PFSK-1 (cell line): ENCODE measurements around the gene SCN10A.

Experiments used
- POLR2AphosphoS5 ChIP-seq: IDR thresholded peaks from 2 replicates; pipeline ENCODE4 v1.6.1; 2012; ENCODE audit warnings: low read depth, mild to moderate bottlenecking, control low read depth, low read length, moderate library complexity
- TF ChIP-seq, protein P1 (sequence below), 2 experiments: IDR thresholded peaks; 2 replicates each; pipeline versions ENCODE4 v1.6.1 to v1.8.0; 2011 to 2012; ENCODE audit warnings: low read depth in 2 of 2, low read length in 2 of 2, control low read depth in 1 of 2, inconsistent platforms in 1 of 2, mild to moderate bottlenecking in 1 of 2, moderate library complexity in 1 of 2; ENCODE audit not compliant: insufficient read depth in 1 of 2

GRCh38 chr3:38746641-38747040, 69.4 kb downstream of the SCN10A start:
- no peak for TF ChIP-seq POLR2AphosphoS5
- TF ChIP-seq, protein P1, sequence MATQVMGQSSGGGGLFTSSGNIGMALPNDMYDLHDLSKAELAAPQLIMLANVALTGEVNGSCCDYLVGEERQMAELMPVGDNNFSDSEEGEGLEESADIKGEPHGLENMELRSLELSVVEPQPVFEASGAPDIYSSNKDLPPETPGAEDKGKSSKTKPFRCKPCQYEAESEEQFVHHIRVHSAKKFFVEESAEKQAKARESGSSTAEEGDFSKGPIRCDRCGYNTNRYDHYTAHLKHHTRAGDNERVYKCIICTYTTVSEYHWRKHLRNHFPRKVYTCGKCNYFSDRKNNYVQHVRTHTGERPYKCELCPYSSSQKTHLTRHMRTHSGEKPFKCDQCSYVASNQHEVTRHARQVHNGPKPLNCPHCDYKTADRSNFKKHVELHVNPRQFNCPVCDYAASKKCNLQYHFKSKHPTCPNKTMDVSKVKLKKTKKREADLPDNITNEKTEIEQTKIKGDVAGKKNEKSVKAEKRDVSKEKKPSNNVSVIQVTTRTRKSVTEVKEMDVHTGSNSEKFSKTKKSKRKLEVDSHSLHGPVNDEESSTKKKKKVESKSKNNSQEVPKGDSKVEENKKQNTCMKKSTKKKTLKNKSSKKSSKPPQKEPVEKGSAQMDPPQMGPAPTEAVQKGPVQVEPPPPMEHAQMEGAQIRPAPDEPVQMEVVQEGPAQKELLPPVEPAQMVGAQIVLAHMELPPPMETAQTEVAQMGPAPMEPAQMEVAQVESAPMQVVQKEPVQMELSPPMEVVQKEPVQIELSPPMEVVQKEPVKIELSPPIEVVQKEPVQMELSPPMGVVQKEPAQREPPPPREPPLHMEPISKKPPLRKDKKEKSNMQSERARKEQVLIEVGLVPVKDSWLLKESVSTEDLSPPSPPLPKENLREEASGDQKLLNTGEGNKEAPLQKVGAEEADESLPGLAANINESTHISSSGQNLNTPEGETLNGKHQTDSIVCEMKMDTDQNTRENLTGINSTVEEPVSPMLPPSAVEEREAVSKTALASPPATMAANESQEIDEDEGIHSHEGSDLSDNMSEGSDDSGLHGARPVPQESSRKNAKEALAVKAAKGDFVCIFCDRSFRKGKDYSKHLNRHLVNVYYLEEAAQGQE (IDR thresholded peaks at IDR 0.05; ENCODE audit: insufficient read depth in 1 of 2, low read depth in 2 of 2, low read length in 2 of 2) = no peak
